CD4-positive, alpha-beta T cell (primary cell): Measurements from ENCODE around the gene ALLC. TPM values are rescaled to one million over a fixed set of nuclear protein-coding genes. Genes with fewer than 3 reads are reported as not detected.
"Not testable (repeated sequence)": the region's sequence is repeated elsewhere in the genome, so short reads cannot be mapped to it uniquely, and the experiment has no call there.

Experiments used
- ATAC-seq: fragments of 200-7000 bp; cut with Tn5 transposase; one replicate; pipeline ENCODE4 v1.10.0; 2022; ENCODE audit warnings: mild to moderate bottlenecking; ENCODE audit not compliant: poor library complexity
- CTCF ChIA-PET: fragments of 350-600 bp; sonication (Branson Sonifier 250); formaldehyde crosslinking; loops from one replicate; lab custom pipeline; 2021; ENCODE audit warnings: antibody characterized with exemption, inconsistent platforms; lab: Charles Lee
- POLR2A ChIA-PET: fragments of 350-600 bp; sonication (Branson Sonifier 250); formaldehyde crosslinking; loops from one replicate; lab custom pipeline; 2021; ENCODE audit warnings: antibody characterized with exemption, inconsistent platforms; lab: Charles Lee
- DNase-seq, 14 experiments: peaks; one replicate each; pipeline ENCODE4 v3.0.0-alpha.2; 2013 to 2020; ENCODE audit warnings: mixed read lengths in 2 of 14
- H3K27ac ChIP-seq, 2 donors: one replicate each; pipeline versions ENCODE4 v1.5.1 to v1.7.0; 2013; ENCODE audit warnings: low read length in 2 of 2, low read depth in 1 of 2, mild to moderate bottlenecking in 1 of 2
- H3K27me3 ChIP-seq, 2 experiments: 1 replicate in 1 of 2; 2 replicates in 1 of 2; pipeline versions ENCODE4 v1.6.1 to v1.7.0; 2013; ENCODE audit warnings: low read length in 2 of 2, control low read depth in 1 of 2, mild to moderate bottlenecking in 1 of 2, moderate library complexity in 1 of 2; ENCODE audit not compliant: insufficient read depth in 2 of 2, control insufficient read depth in 1 of 2
- H3K36me3 ChIP-seq: one replicate; pipeline ENCODE4 v1.6.1; 2013; ENCODE audit warnings: low read length, control low read depth; ENCODE audit not compliant: insufficient read depth
- H3K4me1 ChIP-seq: one replicate; pipeline ENCODE4 v1.6.1; 2013; ENCODE audit warnings: low read length, control low read depth; ENCODE audit not compliant: insufficient read depth
- H3K4me3 ChIP-seq: one replicate; pipeline ENCODE4 v1.5.1; 2013; ENCODE audit warnings: mild to moderate bottlenecking, low read length, moderate library complexity
- H3K9me3 ChIP-seq, 2 experiments: 1 replicate in 1 of 2; 2 replicates in 1 of 2; pipeline versions ENCODE4 v1.6.1 to v1.7.0; 2013; ENCODE audit warnings: low read length in 2 of 2, mild to moderate bottlenecking in 2 of 2, control low read depth in 1 of 2, moderate library complexity in 1 of 2; ENCODE audit not compliant: control insufficient read depth in 1 of 2, insufficient read depth in 1 of 2
- H3K27ac Mint-ChIP-seq: one replicate; pipeline ENCODE4 v1.8.0; 2020; ENCODE audit warnings: mixed read lengths
- H3K27me3 Mint-ChIP-seq: one replicate; pipeline ENCODE4 v1.8.0; 2021; ENCODE audit warnings: mixed read lengths
- H3K36me3 Mint-ChIP-seq: one replicate; pipeline ENCODE4 v1.8.0; 2021; ENCODE audit warnings: low read depth, mixed read lengths
- H3K4me1 Mint-ChIP-seq: one replicate; pipeline ENCODE4 v1.8.0; 2021; ENCODE audit warnings: low read depth, mixed read lengths
- H3K4me3 Mint-ChIP-seq: one replicate; pipeline ENCODE4 v1.8.0; 2020; ENCODE audit warnings: mild to moderate bottlenecking, mixed read lengths
- H3K9me3 Mint-ChIP-seq: one replicate; pipeline ENCODE4 v1.8.0; 2020; ENCODE audit warnings: mixed read lengths
- CTCF ChIP-seq: fragments of 200-600 bp; IDR thresholded peaks from one replicate; pipeline ENCODE4 v1.8.0; 2022; ENCODE audit warnings: antibody characterized with exemption, mild to moderate bottlenecking
- intact Hi-C, 2 experiments: fragments of 100-400 bp; cut with DNase I in 1 of 2; cut with micrococcal nuclease in 1 of 2; formaldehyde crosslinking; loops; one replicate each; pipeline versions ENCODE4 v1.15.1 to v1.9.0; 2023 to 2025; cut with DNase I, micrococcal nuclease
- polyA plus RNA-seq, 2 donors: library from polyadenylated mRNA; unstranded; fragments of 120-200 nt; gene quantifications; one replicate each; pipeline ENCODE4 v1.2.1, GENCODE V29; 2013
- total RNA-seq, 174 experiments: library from RNA in 2 of 174; stranded (reverse) in 2 of 174; gene quantifications; one replicate each; pipeline ENCODE4 v1.2.3 and lab custom pipeline; 2021 to 2026

ALLC gene
- not detected for total RNA-seq
- not detected for polyA plus RNA-seq (2013, experiment 1 of 2)
- polyA plus RNA-seq (2013, experiment 2 of 2) = not detected
- 0 to 0.20 (median 0) reads per million in 172 experiments for total RNA-seq (lab: John Stamatoyannopoulos, UW)

- Mint-ChIP-seq H3K4me1 (peaks cover 4% of the 10 kb centered on the region), H3K36me3 (no peaks in the 10 kb centered on the region), H3K27me3 (no peaks in the 10 kb centered on the region), H3K4me3 (no peak within 1 kb of the TSS), H3K27ac (no peak within 1 kb of the TSS), H3K9me3 (no peaks in the 10 kb centered on the region)
- TF ChIP-seq CTCF = no peak
- DNase-seq (no peak), ATAC-seq (no peak)
- Histone ChIP-seq H3K4me3 (no peak within 1 kb of the TSS), H3K36me3 (no peaks in the 10 kb centered on the region), H3K4me1 (peaks cover 2% of the 10 kb centered on the region), H3K9me3 (peaks cover 0 to 4% of the 10 kb centered on the region in 2 experiments), H3K27me3 (no peaks in the 10 kb centered on the region), H3K27ac (no peak within 1 kb of the TSS)
- intact Hi-C loops = loop anchor here in 1 of 2 experiments (10.0 kb wide), 1 partner anchor 83 kb away; the partner anchor contains the start of gene RPS7
- POLR2A ChIA-PET = no interaction called here
- CTCF ChIA-PET = no interaction called here
Observed at GRCh38 chr2:3657881-3658280, at the start of gene ALLC. Gene ALLC, plus strand, starts transcription at chr2:3658200. Its CDS starts 12,958 bp downstream, at chr2:3671158.

DNA sequence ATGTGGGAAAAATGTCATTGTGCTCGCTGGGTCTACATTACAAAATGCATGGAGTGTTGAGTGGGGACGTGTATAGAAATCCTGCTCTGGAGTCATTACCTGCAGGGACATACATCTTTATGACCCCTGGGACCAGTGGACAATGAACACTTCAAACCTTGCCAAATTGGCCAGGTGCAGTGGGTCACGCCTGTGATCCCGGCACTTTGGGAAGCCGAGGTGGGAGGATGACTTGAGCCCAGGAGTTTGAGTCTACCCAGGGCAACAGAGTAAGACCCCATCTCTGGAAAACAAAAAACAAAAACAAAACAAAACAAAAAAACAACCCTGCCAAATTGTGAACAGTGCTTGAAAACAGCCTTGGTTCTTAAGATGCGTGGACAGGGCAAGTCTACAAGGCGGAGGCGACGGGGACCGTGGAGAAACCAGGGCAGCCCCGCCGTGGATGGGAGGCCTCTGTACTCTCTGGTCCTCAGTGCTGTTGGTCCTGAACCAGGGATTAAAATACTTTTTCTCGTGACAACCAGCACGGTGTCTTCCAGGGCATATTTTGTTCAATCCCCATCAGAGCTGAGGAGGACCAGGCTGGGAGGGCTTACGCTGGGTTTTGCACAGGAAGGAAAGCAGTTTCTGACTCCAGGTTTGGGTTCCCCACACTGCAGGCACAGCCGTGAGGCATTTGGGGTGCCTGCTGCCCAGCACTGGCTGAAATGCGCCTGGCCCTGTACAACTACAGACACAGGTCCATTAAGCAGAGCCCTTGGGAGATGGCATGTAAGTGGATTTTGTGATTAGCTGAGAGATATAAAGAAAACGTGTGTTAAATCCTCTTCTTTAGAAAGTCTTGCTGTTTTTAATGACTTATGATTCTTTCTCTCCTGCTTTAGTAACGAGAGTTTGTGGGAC, 49.4 kb upstream of the ALLC start:
- Histone ChIP-seq H3K4me3 (no peak overlapping the region), H3K9me3 (peaks cover 0 to 20% of the 10 kb centered on the region in 2 experiments), H3K36me3 (no peaks in the 10 kb centered on the region), H3K27me3 (no peaks in the 10 kb centered on the region), H3K4me1 (peaks cover 6% of the 10 kb centered on the region), H3K27ac (peak overlapping the region in 1 of 2 donors; percentile 41)
- ChIA-PET POLR2A (interaction anchor here (0.8 kb wide), 1 partner anchor 51 kb away, joined by 5 read pairs; the partner anchor contains the start of gene RNASEH1), CTCF (no interaction called here)
- Mint-ChIP-seq H3K4me1 (peaks cover 7% of the 10 kb centered on the region), H3K4me3 (no peak overlapping the region), H3K27me3 (no peaks in the 10 kb centered on the region), H3K27ac (peak overlapping the region; percentile 7), H3K36me3 (peaks cover 4% of the 10 kb centered on the region), H3K9me3 (peaks cover 1% of the 10 kb centered on the region)
- DNase-seq (no peak), ATAC-seq (peak; percentile 35)
- intact Hi-C loops = no loop called here
- TF ChIP-seq CTCF = no peak

DNA sequence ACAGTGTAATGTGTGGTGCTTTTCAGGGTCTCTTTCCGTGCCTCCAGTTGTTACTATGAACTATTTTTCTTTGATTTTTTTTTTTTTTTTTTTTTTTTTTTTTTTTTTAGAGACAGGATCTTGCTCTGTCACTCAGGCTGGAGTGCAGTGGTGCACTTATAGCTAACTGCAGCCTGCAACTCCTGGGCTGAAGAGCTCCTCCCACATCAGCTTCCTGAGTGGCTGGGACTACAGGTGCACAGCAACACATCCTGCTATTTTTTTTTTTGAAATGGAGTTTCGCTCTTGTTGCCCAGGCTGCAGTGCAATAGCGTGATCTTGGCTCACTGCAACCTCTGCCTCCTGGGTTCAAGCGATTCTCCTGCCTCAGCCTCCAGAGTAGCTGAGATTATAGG, 48.7 kb upstream of the ALLC start:
- H3K27me3 ChIP-seq, H3K4me3 ChIP-seq, H3K4me1 Mint-ChIP-seq, H3K27me3 Mint-ChIP-seq, H3K4me1 ChIP-seq, intact Hi-C loops, CTCF ChIA-PET, H3K4me3 Mint-ChIP-seq, H3K36me3 ChIP-seq, H3K9me3 Mint-ChIP-seq, H3K27ac ChIP-seq, H3K36me3 Mint-ChIP-seq: not testable (repeated sequence)
- DNase-seq (peak in 4 of 14 experiments; percentile 9 to 63 (median 29)), ATAC-seq (peak; percentile 83)
- H3K27ac Mint-ChIP-seq = peak overlapping the region; percentile 7
- POLR2A ChIA-PET = interaction anchor here (0.6 to 0.8 kb wide), 2 partner anchors 51 to 1886 kb away, joined by 3 to 5 read pairs; partner anchors contain the start of gene RNASEH1
- H3K9me3 ChIP-seq = peaks cover 0 to 20% of the 10 kb centered on the region in 2 experiments
